ENCODE data around the gene ARHGDIB.

ARHGDIB gene

DNA sequence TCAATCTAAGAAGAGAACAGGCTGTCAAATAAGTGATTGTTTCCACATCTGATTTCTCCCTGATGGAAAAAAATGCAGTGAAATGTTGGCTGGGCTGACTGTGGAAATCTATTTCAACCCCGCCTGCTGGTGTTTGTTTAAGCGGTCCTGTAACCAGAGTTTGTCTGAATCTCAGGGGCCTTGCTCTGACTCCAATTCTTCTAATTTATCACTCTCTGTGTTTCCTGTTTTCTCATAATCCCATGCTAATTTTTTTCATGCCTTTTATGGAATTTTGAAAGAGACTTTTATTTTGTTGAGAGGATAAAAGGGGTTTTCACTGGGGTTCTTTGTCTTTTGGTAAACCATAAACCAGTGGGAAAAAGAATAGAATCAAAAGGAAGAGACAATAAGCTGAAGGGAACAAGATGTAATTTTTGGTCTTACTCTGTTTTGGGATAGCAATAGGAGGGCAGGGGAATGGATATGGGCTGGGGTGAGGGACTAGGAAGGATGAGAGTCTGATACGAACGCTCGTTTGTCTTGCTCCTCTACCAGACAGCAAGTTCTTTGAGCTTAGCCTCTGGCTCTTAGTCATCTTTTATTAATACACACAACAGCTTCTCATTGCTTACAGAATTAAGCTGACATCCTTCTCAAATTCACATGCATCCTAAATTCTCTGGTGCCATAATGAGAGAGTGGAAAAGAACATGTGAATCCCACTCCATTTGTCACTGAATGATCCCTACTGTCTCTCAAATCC, 67.7 kb downstream of the ARHGDIB start:
- DNase-seq (ENCODE audit: low spot score), result no peak

DNA sequence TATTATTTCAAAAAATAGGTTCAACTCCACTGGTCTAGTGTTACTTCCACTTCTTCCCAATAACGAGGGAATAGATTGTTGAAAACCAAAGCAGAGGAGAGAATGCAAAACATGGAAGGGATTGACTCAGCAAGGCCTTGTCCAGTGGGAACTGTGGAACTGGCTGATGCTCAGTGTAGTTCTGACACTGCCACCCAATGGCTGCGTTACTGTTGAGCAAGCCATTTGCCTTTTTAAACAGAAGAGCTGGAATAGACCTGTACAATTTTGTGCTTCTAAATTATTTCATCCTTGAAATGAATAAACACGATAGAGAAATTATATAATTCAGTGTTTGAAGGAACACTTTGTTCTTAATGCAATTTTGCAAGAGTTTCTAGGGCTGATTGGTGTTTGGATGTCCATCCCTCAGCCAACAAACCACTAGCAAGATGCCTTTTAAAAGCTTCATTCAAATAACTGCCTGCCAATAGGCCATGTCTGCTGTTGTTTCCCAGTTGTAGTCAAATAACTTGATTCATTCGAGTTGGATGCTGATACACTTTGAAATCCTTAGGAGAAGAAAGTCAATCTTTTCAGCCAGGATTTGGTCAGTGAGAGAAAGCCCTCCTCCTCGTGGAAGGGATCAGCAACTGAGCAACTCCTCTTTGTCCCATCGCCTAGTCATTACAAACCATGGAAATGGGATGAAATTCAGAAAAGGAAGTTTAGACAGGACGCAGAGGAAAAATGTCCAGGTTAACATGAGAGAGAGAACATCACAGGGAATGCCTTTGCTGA, 68.5 kb downstream of the ARHGDIB start:
- DNase-seq (ENCODE audit: low spot score), result peak; percentile 54
